Esophagus (tissue), 2 donors: ENCODE measurements around the gene PLA2G12B. TPM values are rescaled to one million over a fixed set of nuclear protein-coding genes. Genes with fewer than 3 reads are reported as not detected.
"Not testable (repeated sequence)": the region's sequence is repeated elsewhere in the genome, so short reads cannot be mapped to it uniquely, and the experiment has no call there.

ENCODE experiments used
- H3K27ac ChIP-seq, 2 donors: one replicate each; pipeline ENCODE4 v1.5.1; 2013; ENCODE audit warnings: low read depth in 2 of 2, mild to moderate bottlenecking in 2 of 2, inconsistent platforms in 1 of 2, low read length in 1 of 2, moderate library complexity in 1 of 2
- H3K27me3 ChIP-seq, 2 donors: one replicate each; pipeline ENCODE4 v1.6.1; 2013; ENCODE audit warnings: low read length in 2 of 2, control low read depth in 1 of 2, mild to moderate bottlenecking in 1 of 2; ENCODE audit not compliant: insufficient read depth in 2 of 2, control insufficient read depth in 1 of 2
- H3K36me3 ChIP-seq, 2 donors: one replicate each; pipeline ENCODE4 v1.6.1; 2013; ENCODE audit warnings: low read length in 1 of 2; ENCODE audit not compliant: control insufficient read depth in 2 of 2, insufficient read depth in 2 of 2
- H3K4me1 ChIP-seq, 2 donors: one replicate each; pipeline ENCODE4 v1.6.1; 2013; ENCODE audit warnings: low read length in 1 of 2; ENCODE audit not compliant: control insufficient read depth in 2 of 2, insufficient read depth in 2 of 2
- H3K4me3 ChIP-seq, 2 donors: one replicate each; pipeline ENCODE4 v1.5.1; 2013; ENCODE audit warnings: low read length in 2 of 2, mild to moderate bottlenecking in 2 of 2, low read depth in 1 of 2, moderate library complexity in 1 of 2
- H3K9me3 ChIP-seq, 2 donors: one replicate each; pipeline ENCODE4 v1.6.1; 2013; ENCODE audit warnings: mild to moderate bottlenecking in 2 of 2, low read depth in 1 of 2, low read length in 1 of 2, moderate library complexity in 1 of 2; ENCODE audit not compliant: control insufficient read depth in 2 of 2, insufficient read depth in 1 of 2
- WGBS, 2 donors: extraction: QIAGEN DNeasy Blood & Tissue Kit; methylation state at CpG; one replicate each; pipeline ENCODE4 v1.1.7; 2013; 5-methylcytosine and 5-hydroxymethylcytosine counted together
- polyA plus RNA-seq, 2 donors: library from polyadenylated mRNA; stranded (reverse); fragments of 200-250 nt; gene quantifications; one replicate each; pipeline ENCODE4 v1.2.3, GENCODE V29; 2013
- donor health status: healthy with polysubstance abuse.
- donor health status: Bipolar disorder and iron deficiency.

PLA2G12B gene
- polyA plus RNA-seq, 2 donors: not detected

DNA sequence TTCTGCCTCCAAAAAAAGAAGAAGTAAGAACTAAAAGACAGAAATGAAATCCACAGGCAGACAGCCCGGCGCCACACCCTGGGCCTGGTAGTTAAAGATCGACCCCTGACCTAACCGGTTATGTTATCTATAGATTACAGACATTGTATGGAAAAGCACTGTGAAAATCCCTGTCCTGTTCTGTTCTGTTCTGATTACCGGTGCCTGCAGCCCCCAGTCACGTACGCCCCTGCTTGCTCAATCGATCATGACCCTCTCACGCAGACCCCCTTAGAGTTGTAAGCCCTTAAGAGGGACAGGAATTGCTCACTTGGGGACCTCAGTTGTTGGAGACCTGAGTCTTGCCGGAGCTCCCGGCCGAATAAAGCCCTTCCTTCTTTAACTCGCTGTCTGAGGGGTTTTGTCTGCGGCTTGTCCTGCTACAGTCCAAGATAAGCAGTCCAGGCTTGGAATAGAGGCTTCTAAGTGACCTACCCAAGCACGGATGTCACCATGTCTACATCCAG is 50.6 kb downstream of the PLA2G12B start:
- H3K4me1 ChIP-seq, H3K36me3 ChIP-seq, H3K27me3 ChIP-seq, H3K27ac ChIP-seq, H3K9me3 ChIP-seq, H3K4me3 ChIP-seq: not testable (repeated sequence)
- WGBS, 2 donors: 91 to 93% methylated on average over 15 of the region's 15 CpGs

DNA sequence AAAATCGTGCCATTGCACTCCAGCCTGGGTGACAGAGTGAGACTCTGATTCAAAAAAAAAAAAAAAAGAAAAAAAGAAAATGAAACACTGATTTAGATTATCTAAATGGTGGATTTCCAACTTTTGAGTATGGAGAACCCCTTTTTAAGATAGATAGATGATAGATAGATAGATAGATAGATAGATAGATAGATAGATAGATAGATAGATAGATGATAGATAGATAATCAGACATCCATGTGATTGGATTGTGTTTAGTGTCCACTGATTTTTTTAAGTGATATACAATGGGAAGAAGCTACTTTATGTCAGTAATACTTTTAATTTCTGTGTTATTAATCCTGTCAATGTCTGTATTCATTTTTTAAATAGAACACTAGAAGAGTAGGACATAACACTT is 55.1 kb downstream of the PLA2G12B start:
- no peaks in the 10 kb centered on the region for H3K36me3 ChIP-seq
- H3K4me1 ChIP-seq: no peaks in the 10 kb centered on the region
- no peaks in the 10 kb centered on the region for H3K27me3 ChIP-seq
- no peak overlapping the region for H3K4me3 ChIP-seq
- no peaks in the 10 kb centered on the region for H3K9me3 ChIP-seq
- WGBS, 2 donors: 95 to 97% methylated on average over 1 of the region's 1 CpG
- H3K27ac ChIP-seq: no peak overlapping the region

DNA sequence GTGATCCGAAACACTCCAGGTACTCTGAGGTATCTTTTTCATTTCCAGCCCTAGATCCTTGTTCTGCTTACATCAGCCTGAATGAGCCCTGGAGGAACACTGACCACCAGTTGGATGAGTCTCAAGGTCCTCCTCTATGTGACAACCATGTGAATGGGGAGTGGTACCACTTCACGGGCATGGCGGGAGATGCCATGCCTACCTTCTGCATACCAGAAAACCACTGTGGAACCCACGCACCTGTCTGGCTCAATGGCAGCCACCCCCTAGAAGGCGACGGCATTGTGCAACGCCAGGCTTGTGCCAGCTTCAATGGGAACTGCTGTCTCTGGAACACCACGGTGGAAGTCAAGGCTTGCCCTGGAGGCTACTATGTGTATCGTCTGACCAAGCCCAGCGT is 56.0 kb downstream of the PLA2G12B start:
- Histone ChIP-seq H3K36me3 (no peaks in the 10 kb centered on the region), H3K4me1 (no peaks in the 10 kb centered on the region), H3K9me3 (no peaks in the 10 kb centered on the region), H3K27me3 (no peaks in the 10 kb centered on the region), H3K27ac (no peak overlapping the region), H3K4me3 (no peak overlapping the region)
- 94 to 97% methylated on average over 10 of the region's 10 CpGs for WGBS, 2 donors

DNA sequence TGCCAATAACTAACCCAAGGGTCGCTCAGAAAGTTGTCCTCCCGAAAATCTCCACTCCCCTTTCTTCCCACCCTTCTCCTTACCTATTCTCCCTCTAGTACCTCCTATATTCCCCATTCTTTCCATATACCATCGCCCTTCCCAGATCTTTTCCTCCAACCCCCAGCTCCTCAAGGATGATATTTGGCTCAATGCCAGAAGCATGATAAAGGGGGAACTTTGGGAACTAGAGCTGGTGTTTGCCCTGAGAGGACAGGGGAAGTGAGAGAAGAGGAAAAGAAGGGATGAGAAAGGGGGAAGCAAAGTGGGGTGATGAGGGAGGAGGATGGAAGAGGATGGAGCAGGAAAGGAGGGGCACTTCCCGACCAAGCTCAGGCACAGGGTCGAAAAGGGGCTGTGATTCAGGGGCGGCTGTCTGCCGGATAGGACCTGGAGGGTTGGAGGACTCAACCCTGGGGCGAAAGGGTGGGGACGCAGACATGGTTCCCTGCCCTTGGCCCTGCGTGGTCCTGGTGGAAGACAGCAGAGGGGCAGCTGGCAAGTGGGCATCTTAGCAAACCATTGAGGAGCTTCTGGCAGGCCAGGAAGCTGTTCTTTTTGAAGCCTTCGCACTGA is 59.3 kb downstream of the PLA2G12B start:
- H3K27ac ChIP-seq: no peak overlapping the region
- H3K4me3 ChIP-seq: no peak overlapping the region
- no peaks in the 10 kb centered on the region for H3K4me1 ChIP-seq
- no peaks in the 10 kb centered on the region for H3K9me3 ChIP-seq
- no peaks in the 10 kb centered on the region for H3K36me3 ChIP-seq
- WGBS, 2 donors: 71 to 77% methylated on average over 11 of the region's 11 CpGs
- no peaks in the 10 kb centered on the region for H3K27me3 ChIP-seq

DNA sequence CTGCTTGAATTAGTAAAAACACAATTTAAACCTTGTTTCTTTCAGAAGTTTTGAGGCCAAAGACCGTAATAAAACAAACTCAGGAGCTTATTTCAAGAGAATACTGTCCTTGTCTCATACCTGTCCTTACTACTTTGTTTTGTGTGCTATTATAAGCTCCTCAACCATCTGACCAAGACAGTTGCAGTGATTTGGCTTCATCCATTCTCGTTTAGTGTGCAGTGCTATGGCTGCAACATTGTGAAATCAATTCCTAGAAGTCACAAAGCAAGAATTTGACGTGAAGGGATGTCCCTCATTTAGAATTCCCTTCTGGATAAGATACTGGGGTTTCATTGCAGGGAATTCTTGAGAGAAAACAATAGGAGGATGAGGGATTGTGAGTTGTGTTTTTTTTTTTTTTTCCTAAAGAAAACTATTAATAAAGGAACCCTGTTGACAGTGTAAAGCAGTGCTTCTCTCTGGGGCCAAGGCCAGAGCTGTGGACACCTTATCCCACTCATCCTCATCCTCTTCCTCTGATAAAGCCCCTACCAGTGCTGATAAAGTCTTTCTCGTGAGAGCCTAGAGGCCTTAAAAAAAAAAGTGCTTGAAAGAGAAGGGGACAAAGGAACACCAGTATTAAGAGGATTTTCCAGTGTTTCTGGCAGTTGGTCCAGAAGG is 61.3 kb downstream of the PLA2G12B start, which contains the start of gene OIT3:
Gene OIT3, plus strand, starts transcription at position 604 of the 663 bp plus-strand sequence. CDS start 60 bp downstream, outside the sequence.
- Histone ChIP-seq H3K4me3 (no peak within 1 kb of the TSS), H3K4me1 (no peaks in the 10 kb centered on the region), H3K27ac (no peak within 1 kb of the TSS), H3K36me3 (no peaks in the 10 kb centered on the region), H3K27me3 (no peaks in the 10 kb centered on the region), H3K9me3 (no peaks in the 10 kb centered on the region)
- 68 to 72% methylated on average over 4 of the region's 4 CpGs for WGBS, 2 donors

DNA sequence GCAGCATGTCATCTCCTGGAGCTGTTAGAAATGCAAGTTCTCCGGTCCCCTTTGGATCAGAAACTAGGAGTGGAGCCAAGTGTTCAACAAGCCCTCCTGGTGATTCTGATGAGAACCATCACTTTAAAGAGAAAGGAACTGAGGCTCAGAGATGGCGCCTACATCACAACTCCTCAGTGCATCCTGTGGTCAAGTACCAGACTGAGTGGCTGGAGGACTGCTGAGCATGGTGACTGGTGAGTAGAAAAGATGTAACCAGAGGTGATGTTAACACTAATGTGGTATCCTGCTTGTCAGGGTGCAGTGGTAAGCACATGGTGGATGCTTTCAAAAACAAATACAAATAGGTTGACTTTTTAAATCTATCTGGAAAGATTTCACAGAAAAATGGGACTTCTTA is 64.5 kb downstream of the PLA2G12B start:
- Histone ChIP-seq H3K36me3 (no peaks in the 10 kb centered on the region), H3K27me3 (no peaks in the 10 kb centered on the region), H3K4me3 (no peak overlapping the region), H3K9me3 (no peaks in the 10 kb centered on the region), H3K27ac (no peak overlapping the region), H3K4me1 (peaks cover 0 to 2% of the 10 kb centered on the region in 2 donors)
- WGBS, 2 donors: 77 to 80% methylated on average over 2 of the region's 2 CpGs

DNA sequence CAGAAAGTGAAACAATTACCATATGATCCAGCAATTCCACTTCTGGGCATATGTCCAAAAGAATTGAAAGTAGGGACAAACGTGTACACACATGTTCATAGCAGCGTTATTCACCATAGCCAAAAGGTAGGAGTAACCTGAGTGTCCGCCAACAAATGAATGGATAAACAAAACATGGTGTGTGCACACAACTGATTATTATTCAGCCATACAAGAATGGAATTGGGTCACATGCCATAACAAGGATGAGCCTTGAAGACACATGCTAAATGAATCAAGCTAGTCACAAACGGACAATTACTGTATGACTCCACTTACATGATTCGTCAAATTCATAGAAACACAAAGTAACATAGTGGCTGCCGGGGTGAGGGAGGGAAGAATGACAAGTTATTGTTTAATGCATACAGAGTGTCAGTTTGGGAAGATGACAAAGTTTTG is 65.2 kb downstream of the PLA2G12B start:
- Histone ChIP-seq H3K27ac (no peak overlapping the region), H3K4me3 (no peak overlapping the region), H3K9me3 (no peaks in the 10 kb centered on the region), H3K27me3 (no peaks in the 10 kb centered on the region), H3K36me3 (no peaks in the 10 kb centered on the region), H3K4me1 (peaks cover 0 to 2% of the 10 kb centered on the region in 2 donors)
- 35 to 46% methylated on average over 6 of the region's 6 CpGs for WGBS, 2 donors

DNA sequence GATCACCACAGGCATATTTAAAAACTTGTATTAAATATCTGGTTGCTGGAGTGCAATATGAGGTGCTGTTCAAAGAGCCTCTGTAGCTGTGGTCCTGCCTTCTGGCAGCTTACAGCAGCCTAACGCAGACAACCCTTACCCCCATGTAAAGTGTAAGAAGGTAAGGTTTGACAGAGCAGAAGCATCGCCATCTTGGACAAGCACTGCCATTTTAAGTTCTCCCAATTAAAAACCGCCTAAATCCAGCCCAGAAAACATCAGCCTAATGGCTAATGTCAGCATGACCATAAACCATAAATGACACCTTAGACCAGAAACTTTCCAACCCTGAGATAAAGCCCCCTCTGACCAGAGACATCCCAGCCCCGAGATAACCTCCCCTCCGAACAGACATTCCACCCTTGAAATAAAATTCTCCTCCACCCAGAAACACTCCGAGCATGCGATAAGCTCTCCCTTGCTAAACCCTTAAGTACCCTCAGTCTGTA is 66.4 kb downstream of the PLA2G12B start:
- no peaks in the 10 kb centered on the region for H3K27me3 ChIP-seq
- peaks cover 0 to 2% of the 10 kb centered on the region in 2 donors for H3K4me1 ChIP-seq
- no peak overlapping the region for H3K4me3 ChIP-seq
- no peaks in the 10 kb centered on the region for H3K36me3 ChIP-seq
- no peak overlapping the region for H3K27ac ChIP-seq
- no peaks in the 10 kb centered on the region for H3K9me3 ChIP-seq
- WGBS, 2 donors: 88 to 94% methylated on average over 7 of the region's 7 CpGs

DNA sequence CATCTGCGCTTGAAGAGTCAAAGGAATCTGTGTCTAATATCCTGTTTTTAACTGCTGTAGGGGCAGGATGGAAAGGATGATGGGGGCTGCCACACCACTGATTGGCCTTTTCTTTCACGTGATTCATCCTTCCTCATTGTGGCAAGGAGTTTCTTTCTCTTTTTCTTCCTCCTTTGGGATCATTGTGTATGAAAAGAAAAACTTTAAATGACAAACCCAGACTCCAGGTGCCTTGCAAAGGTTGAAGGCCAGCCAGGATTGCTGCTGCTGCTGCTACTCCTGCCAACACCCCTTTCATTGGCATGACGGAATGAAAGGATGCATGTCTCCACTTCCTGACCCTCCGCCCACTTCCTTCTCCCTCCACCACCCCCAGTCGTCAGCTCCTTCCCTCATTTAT is 67.6 kb downstream of the PLA2G12B start:
- H3K4me1 ChIP-seq: peaks cover 0 to 2% of the 10 kb centered on the region in 2 donors
- H3K9me3 ChIP-seq: no peaks in the 10 kb centered on the region
- H3K36me3 ChIP-seq: no peaks in the 10 kb centered on the region
- no peak overlapping the region for H3K4me3 ChIP-seq
- no peaks in the 10 kb centered on the region for H3K27me3 ChIP-seq
- H3K27ac ChIP-seq: peak overlapping the region in 1 of 2 donors; percentile 40
- 35 to 48% methylated on average over 5 of the region's 5 CpGs for WGBS, 2 donors
